SK-N-SH (cell line): ENCODE data around the gene PPP1R14B. TPM values are rescaled to one million over a fixed set of nuclear protein-coding genes. Genes with fewer than 3 reads are reported as not detected.

Source experiments
- CTCF ChIA-PET: fragments of 300-600, 350-600 bp; formaldehyde crosslinking; extraction: SDS; loops from one replicate; lab custom pipeline; 2021; lab: Yijun Ruan, JAX
- POLR2A ChIA-PET: fragments of 350-600 bp; sonication (Branson Sonifier 250); formaldehyde crosslinking; extraction: SDS; loops from one replicate; lab custom pipeline; 2020; ENCODE audit warnings: antibody characterized with exemption, inconsistent platforms; lab: Yijun Ruan, JAX
- DNase-seq: peaks from one replicate; pipeline ENCODE4 v3.0.0; 2012
- H2AFZ ChIP-seq: fragments of 200-600 bp; sonication (generic); 2 replicates; pipeline ENCODE4 v1.8.1; 2016; ENCODE audit warnings: antibody characterized with exemption, mild to moderate bottlenecking, low read depth
- H3F3A ChIP-seq: fragments of 200-600 bp; sonication (generic); replicated peaks from 2 replicates; pipeline ENCODE3; 2016; ENCODE audit warnings: antibody characterized with exemption, mild to moderate bottlenecking; ENCODE audit not compliant: insufficient read depth
- H3K27ac ChIP-seq, 2 experiments: fragments of 200-500 bp in 1 of 2; fragments of 200-600 bp in 1 of 2; sonication (Bioruptor generic) in 1 of 2; sonication (generic), shearing (Covaris generic) in 1 of 2; 2 replicates each; pipeline versions ENCODE4 v1.5.1 to v1.6.1; 2014 to 2016; ENCODE audit warnings: low read depth in 2 of 2, inconsistent platforms in 1 of 2, low read length in 1 of 2, mild to moderate bottlenecking in 1 of 2, mixed read lengths in 1 of 2
- H3K27me3 ChIP-seq: fragments of 200-600 bp; sonication (generic), shearing (Covaris generic); 2 replicates; pipeline ENCODE4 v1.6.1; 2016; ENCODE audit warnings: mixed run types; ENCODE audit not compliant: insufficient read depth
- H3K36me3 ChIP-seq, 2 experiments: fragments of 200-500 bp in 1 of 2; fragments of 200-600 bp in 1 of 2; sonication (Bioruptor generic) in 1 of 2; sonication (generic) in 1 of 2; replicated peaks in 1 of 2; 2 replicates each; pipeline versions ENCODE3 to v1.5.1; 2014 to 2016; ENCODE audit warnings: low read length in 1 of 2, mild to moderate bottlenecking in 1 of 2; ENCODE audit not compliant: insufficient read depth in 2 of 2, control insufficient read depth in 1 of 2
- H3K4me1 ChIP-seq, 2 experiments: fragments of 200-500 bp in 1 of 2; fragments of 200-600 bp in 1 of 2; sonication (Bioruptor generic) in 1 of 2; sonication (generic), shearing (Covaris generic) in 1 of 2; 2 replicates each; pipeline versions ENCODE4 v1.5.1 to v1.6.1; 2014 to 2016; ENCODE audit warnings: low read depth in 1 of 2, low read length in 1 of 2, mixed run types in 1 of 2; ENCODE audit not compliant: insufficient read depth in 2 of 2, control insufficient read depth in 1 of 2
- H3K4me2 ChIP-seq: fragments of 200-600 bp; sonication (generic), shearing (Covaris generic); 2 replicates; pipeline ENCODE4 v1.6.1; 2017; ENCODE audit warnings: mixed run types
- H3K4me3 ChIP-seq, 2 experiments: fragments of 200-500 bp in 1 of 2; fragments of 200-600 bp in 1 of 2; sonication (Bioruptor generic) in 1 of 2; sonication (generic), shearing (Covaris generic) in 1 of 2; 2 replicates each; pipeline versions ENCODE4 v1.5.1 to v1.8.1; 2014 to 2016; ENCODE audit warnings: low read depth in 2 of 2, inconsistent platforms in 1 of 2, low read length in 1 of 2, mild to moderate bottlenecking in 1 of 2, mixed read lengths in 1 of 2, moderate library complexity in 1 of 2
- H3K79me2 ChIP-seq: fragments of 200-600 bp; sonication (generic); 2 replicates; pipeline ENCODE4 v1.8.1; 2017; ENCODE audit warnings: mild to moderate bottlenecking; ENCODE audit not compliant: insufficient read depth
- H3K9ac ChIP-seq: fragments of 200-600 bp; sonication (generic); 2 replicates; pipeline ENCODE4 v1.6.1; 2017; ENCODE audit warnings: mixed run types
- H3K9me2 ChIP-seq: fragments of 200-600 bp; sonication (generic); 2 replicates; pipeline ENCODE4 v1.6.1; 2017; ENCODE audit warnings: mixed run types
- H3K9me3 ChIP-seq: fragments of 200-600 bp; sonication (generic); 2 replicates; pipeline ENCODE4 v1.6.1; 2017; ENCODE audit warnings: mixed run types, mild to moderate bottlenecking, moderate library complexity
- H4K20me1 ChIP-seq: fragments of 200-600 bp; sonication (generic); 2 replicates; pipeline ENCODE4 v1.6.1; 2017; ENCODE audit warnings: mild to moderate bottlenecking, mixed run types; ENCODE audit not compliant: insufficient read depth
- CHD2 ChIP-seq: fragments of 150-350 bp; IDR thresholded peaks from 2 replicates; pipeline ENCODE4 v1.6.1; 2018; ENCODE audit warnings: low read length; ENCODE audit not compliant: partially characterized antibody
- FOSL2 ChIP-seq: IDR thresholded peaks from 2 replicates; pipeline ENCODE4 v1.4.0; 2012; ENCODE audit warnings: low read depth, mild to moderate bottlenecking, moderate library complexity, borderline replicate concordance
- FOXM1 ChIP-seq: IDR thresholded peaks from 2 replicates; pipeline ENCODE4 v1.4.0; 2012; ENCODE audit warnings: low read depth, mild to moderate bottlenecking
- GABPA ChIP-seq: IDR thresholded peaks from 2 replicates; pipeline ENCODE4 v1.4.0; 2012; ENCODE audit warnings: low read depth, mild to moderate bottlenecking
- GATA2 ChIP-seq: sonication (generic); formaldehyde crosslinking; IDR thresholded peaks from 2 replicates; pipeline ENCODE4 v1.5.0; 2020; ENCODE audit warnings: mild to moderate bottlenecking, missing genetic modification reagents
- MEF2A ChIP-seq: IDR thresholded peaks from 2 replicates; pipeline ENCODE4 v1.4.0; 2012; ENCODE audit warnings: low read depth, borderline replicate concordance
- NFIC ChIP-seq: IDR thresholded peaks from 2 replicates; pipeline ENCODE4 v1.4.0; 2012; ENCODE audit warnings: borderline replicate concordance
- REST ChIP-seq: IDR thresholded peaks from 2 replicates; pipeline ENCODE4 v1.6.1; 2012; ENCODE audit warnings: mild to moderate bottlenecking, low read depth, low read length, moderate library complexity
- RFX5 ChIP-seq: IDR thresholded peaks from 2 replicates; pipeline ENCODE4 v1.6.1; 2012; ENCODE audit warnings: mild to moderate bottlenecking, improper control_type of control experiment, low read length
- SMC3 ChIP-seq: IDR thresholded peaks from 2 replicates; pipeline ENCODE4 v1.6.1; 2012; ENCODE audit warnings: low read depth, low read length, improper control_type of control experiment
- TAF1 ChIP-seq: IDR thresholded peaks from 2 replicates; pipeline ENCODE4 v1.6.1; 2012; ENCODE audit warnings: low read depth, mild to moderate bottlenecking, low read length, moderate library complexity, borderline replicate concordance
- TCF12 ChIP-seq: IDR thresholded peaks from 2 replicates; pipeline ENCODE4 v1.4.0; 2012
- ZBTB33 ChIP-seq: IDR thresholded peaks from 2 replicates; pipeline ENCODE4 v1.4.0; 2012; ENCODE audit warnings: low read depth, borderline replicate concordance
- WGBS: methylation state at CpG from one replicate; pipeline ENCODE4 v1.1.6; 2017; ENCODE audit warnings: low lambda C conversion rate; 5-methylcytosine and 5-hydroxymethylcytosine counted together
- polyA plus RNA-seq, 3 experiments: library from polyadenylated mRNA; depleted of rRNA; stranded (reverse); fragments of >200 nt; gene quantifications; 2 replicates each; pipeline ENCODE4 v1.2.3, GENCODE V29; 2012

The PPP1R14B gene
- polyA plus RNA-seq, 1 of the 3 experiments (the other 2 are of a cell fraction) = 523 TPM

GRCh38 chr11:64244966-64245365 lies 1.8 kb downstream of the PPP1R14B start:
- Histone ChIP-seq H3K9me3 (no peaks in the 10 kb centered on the region), H3F3A (peaks cover 17% of the 10 kb centered on the region), H3K4me3 (peak overlapping the region; percentile 75 to 98), H3K27ac (peak overlapping the region; percentile 63 to 89), H3K27me3 (no peaks in the 10 kb centered on the region), H3K9ac (peak overlapping the region; percentile 72; the same call in 1 of the 2 replicates), H3K79me2 (peaks cover 48% of the 10 kb centered on the region), H3K4me1 (peaks cover 14 to 42% of the 10 kb centered on the region in 2 experiments; a peak in 2 of 4 replicates), H3K4me2 (peak overlapping the region; percentile 77), H3K9me2 (no peaks in the 10 kb centered on the region), H2AFZ (no peak overlapping the region), H4K20me1 (no peaks in the 10 kb centered on the region), H3K36me3 (peaks cover 10 to 14% of the 10 kb centered on the region in 2 experiments)
- 21% methylated on average over 5 of the region's 6 CpGs for WGBS
- TF ChIP-seq TAF1 = no peak
- TF ChIP-seq ZBTB33 = no peak
- no peak for TF ChIP-seq TCF12
- TF ChIP-seq CHD2 = no peak
- TF ChIP-seq REST = no peak
- TF ChIP-seq GABPA = no peak
- TF ChIP-seq RFX5 = no peak
- TF ChIP-seq GATA2 (CRISPR knock-in tag) = no peak
- TF ChIP-seq NFIC = no peak
- TF ChIP-seq MEF2A = no peak
- no peak for TF ChIP-seq SMC3
- TF ChIP-seq FOSL2 = no peak
- no peak for TF ChIP-seq FOXM1
- ChIA-PET CTCF (interaction anchor here (1.0 to 3.4 kb wide), 4 partner anchors 14 to 1085 kb away, joined by 3 to 14 read pairs (median 6); partner anchors contain the start of gene DNAJC4), POLR2A (interaction anchor here (0.6 to 12.4 kb wide), 9 partner anchors 11 to 382 kb away, joined by 3 to 112 read pairs (median 3); partner anchors contain the start of gene ESRRA)
- no peak for DNase-seq
